ENCODE data around the gene P2RY6.
A peak's percentile ranks its signal among the peaks of the same experiment; 100 is the strongest.
"Not testable (repeated sequence)": the region's sequence is repeated elsewhere in the genome, so short reads cannot be mapped to it uniquely, and the experiment has no call there.

Gene P2RY6

DNA sequence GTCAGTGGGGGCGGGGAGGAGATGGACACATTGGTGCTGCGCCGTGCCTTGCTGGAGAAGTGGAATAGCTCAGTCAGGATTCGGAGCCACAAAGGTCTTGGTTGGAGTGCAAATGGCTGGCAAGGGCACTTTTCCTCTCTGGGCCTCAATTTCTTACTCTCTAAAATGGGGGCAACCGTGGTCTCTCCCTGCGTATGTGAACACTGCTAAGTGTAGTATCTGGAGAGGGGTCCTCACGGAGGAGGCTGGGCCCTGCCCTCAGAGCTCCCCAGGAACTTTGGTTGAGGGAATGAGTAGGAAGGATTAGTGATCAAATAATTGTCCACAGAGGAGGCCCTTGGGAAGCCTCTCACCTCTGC lies 521 bp downstream of the P2RY6 start:
- no peak overlapping the region for H4K91ac ChIP-seq (ENCODE audit: low read depth, low read length, poor library complexity)
- H3K27me3 ChIP-seq (ENCODE audit: control insufficient read depth in 3 of 3, insufficient read depth in 3 of 3, low read depth in 1 of 3, low read length in 3 of 3): peaks cover 0 to 30% (median 0%) of the 10 kb centered on the region in 3 experiments
- no peak for DNase-seq (ENCODE audit: low spot score)
- no peak overlapping the region for H3K27ac ChIP-seq (replicated peaks; ENCODE audit: low read length)
- H2BK5ac ChIP-seq (ENCODE audit: low read length): no peak overlapping the region
- H3K14ac ChIP-seq (ENCODE audit: low read length): no peak overlapping the region
- H3K4me1 ChIP-seq (ENCODE audit: control insufficient read depth in 2 of 2, insufficient read depth in 1 of 2, low read depth in 1 of 2, low read length in 2 of 2): peaks cover 6 to 7% of the 10 kb centered on the region in 2 donors
- no peaks in the 10 kb centered on the region for H3K9me3 ChIP-seq (replicated peaks in 1 of 2; ENCODE audit: control insufficient read depth in 2 of 2, insufficient read depth in 1 of 2, low read depth in 1 of 2, low read length in 2 of 2)
- no peak overlapping the region for H3K9ac ChIP-seq (ENCODE audit: low read depth, low read length, poor library complexity)
- no peak overlapping the region for H3K4ac ChIP-seq (ENCODE audit: low read length)
- H2BK120ac ChIP-seq (ENCODE audit: low read depth, low read length): no peak overlapping the region
- no peak overlapping the region for H2AK5ac ChIP-seq (ENCODE audit: low read depth, low read length)
- no peak overlapping the region for H2AFZ ChIP-seq (ENCODE audit: low read length)
- H3K18ac ChIP-seq (ENCODE audit: low read length): peak overlapping the region; percentile 87
- H2BK15ac ChIP-seq (ENCODE audit: low read length): peak overlapping the region; percentile 61
- WGBS, 2 donors (ENCODE audit: extremely low coverage in 2 of 2, insufficient read length in 2 of 2, insufficient replicate concordance in 1 of 2): no CpG with 5 or more reads among the region's 7 CpGs
- no peak overlapping the region for H2BK12ac ChIP-seq (ENCODE audit: low read length)
- no peak overlapping the region for H4K8ac ChIP-seq (ENCODE audit: low read depth, low read length)
- H3K4me3 ChIP-seq (ENCODE audit: low read length in 2 of 2): no peak overlapping the region
- H3K23ac ChIP-seq (ENCODE audit: low read depth, low read length, poor library complexity): peak overlapping the region; percentile 22
- no peaks in the 10 kb centered on the region for H3K36me3 ChIP-seq (replicated peaks in 1 of 2; ENCODE audit: control insufficient read depth in 2 of 2, insufficient read depth in 2 of 2, low read length in 2 of 2)
- H3K79me1 ChIP-seq (ENCODE audit: low read depth, low read length): no peaks in the 10 kb centered on the region
- no peak overlapping the region for H3K4me2 ChIP-seq (ENCODE audit: insufficient read depth, low read length, poor library complexity, severe bottlenecking)

DNA sequence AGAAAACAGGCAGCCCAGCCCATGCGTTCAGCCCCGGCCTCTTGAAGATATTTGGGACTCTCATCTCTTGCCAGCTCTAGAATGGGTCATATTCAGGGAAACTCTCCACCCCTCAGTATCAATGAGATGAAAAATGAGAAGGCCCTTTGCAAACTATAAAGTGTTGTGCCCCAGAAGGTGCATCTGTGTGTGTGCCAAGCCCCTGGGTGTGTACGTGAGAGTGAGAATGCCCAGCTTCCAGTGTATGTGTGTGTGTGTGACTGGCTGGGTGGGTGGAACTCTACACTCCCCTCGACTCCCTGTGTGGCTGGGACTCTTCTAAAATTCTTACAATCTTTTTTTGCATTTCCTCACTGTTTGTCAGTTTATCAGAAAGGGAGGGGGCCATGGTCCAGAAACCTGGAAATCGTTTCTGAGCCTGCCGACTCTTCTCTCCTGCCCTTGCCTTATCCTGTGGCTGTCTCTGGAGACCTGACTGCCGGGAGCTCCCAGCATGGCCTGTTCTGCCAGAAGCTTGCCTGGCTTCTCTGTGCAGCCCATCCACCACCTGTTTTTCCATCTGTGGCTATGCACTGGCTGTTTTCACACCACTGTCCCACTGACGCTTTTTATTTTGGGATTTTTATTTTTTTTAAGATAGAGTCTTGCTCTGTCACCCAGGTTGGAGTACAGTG lies 1.2 kb downstream of the P2RY6 start:
- H3K79me1 ChIP-seq (ENCODE audit: low read depth, low read length): no peaks in the 10 kb centered on the region
- peaks cover 0 to 24% (median 0%) of the 10 kb centered on the region in 3 experiments for H3K27me3 ChIP-seq (ENCODE audit: control insufficient read depth in 3 of 3, insufficient read depth in 3 of 3, low read depth in 1 of 3, low read length in 3 of 3)
- H3K18ac ChIP-seq (ENCODE audit: low read length): no peak overlapping the region
- H2BK12ac ChIP-seq (ENCODE audit: low read length): no peak overlapping the region
- H3K36me3 ChIP-seq (replicated peaks in 1 of 2; ENCODE audit: control insufficient read depth in 2 of 2, insufficient read depth in 2 of 2, low read length in 2 of 2): no peaks in the 10 kb centered on the region
- peaks cover 6 to 7% of the 10 kb centered on the region in 2 donors for H3K4me1 ChIP-seq (ENCODE audit: control insufficient read depth in 2 of 2, insufficient read depth in 1 of 2, low read depth in 1 of 2, low read length in 2 of 2)
- no peak overlapping the region for H3K27ac ChIP-seq (replicated peaks; ENCODE audit: low read length)
- H2AFZ ChIP-seq (ENCODE audit: low read length): no peak overlapping the region
- no peaks in the 10 kb centered on the region for H3K9me3 ChIP-seq (replicated peaks in 1 of 2; ENCODE audit: control insufficient read depth in 2 of 2, insufficient read depth in 1 of 2, low read depth in 1 of 2, low read length in 2 of 2)
- H3K23ac ChIP-seq (ENCODE audit: low read depth, low read length, poor library complexity): no peak overlapping the region
- H3K4me3 ChIP-seq (ENCODE audit: low read length in 2 of 2): no peak overlapping the region
- H2BK15ac ChIP-seq (ENCODE audit: low read length): no peak overlapping the region
- DNase-seq (ENCODE audit: low spot score): no peak
- H3K4ac ChIP-seq (ENCODE audit: low read length): no peak overlapping the region
- no peak overlapping the region for H2BK120ac ChIP-seq (ENCODE audit: low read depth, low read length)
- H2AK5ac ChIP-seq (ENCODE audit: low read depth, low read length): no peak overlapping the region
- H4K91ac ChIP-seq (ENCODE audit: low read depth, low read length, poor library complexity): no peak overlapping the region
- no CpG with 5 or more reads among the region's 8 CpGs for WGBS, 2 donors (ENCODE audit: extremely low coverage in 2 of 2, insufficient read length in 2 of 2, insufficient replicate concordance in 1 of 2)
- no peak overlapping the region for H3K9ac ChIP-seq (ENCODE audit: low read depth, low read length, poor library complexity)
- no peak overlapping the region for H2BK5ac ChIP-seq (ENCODE audit: low read length)
- H4K8ac ChIP-seq (ENCODE audit: low read depth, low read length): no peak overlapping the region
- no peak overlapping the region for H3K14ac ChIP-seq (ENCODE audit: low read length)
- H3K4me2 ChIP-seq (ENCODE audit: insufficient read depth, low read length, poor library complexity, severe bottlenecking): no peak overlapping the region

DNA sequence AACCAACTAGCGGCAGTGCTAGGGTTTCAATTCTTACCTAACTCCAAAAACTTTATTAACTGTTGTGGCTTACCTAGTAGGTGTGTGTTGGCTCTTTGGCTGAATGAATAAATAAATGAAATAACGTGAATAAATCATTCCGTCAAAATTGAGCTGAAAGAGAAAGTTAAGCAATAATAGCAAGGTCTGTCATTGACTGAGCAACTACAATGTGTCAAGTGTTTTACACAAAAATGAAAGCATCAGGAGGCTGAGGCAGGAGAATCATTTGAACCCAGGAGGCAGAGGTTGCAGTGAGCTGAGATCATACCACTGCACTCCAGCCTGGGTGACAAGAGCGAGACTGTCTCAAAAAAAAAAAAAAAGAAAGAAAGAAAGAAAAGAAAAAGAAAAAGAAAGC lies 2.1 kb downstream of the P2RY6 start:
- H3K36me3 ChIP-seq (replicated peaks in 1 of 2; ENCODE audit: control insufficient read depth in 2 of 2, insufficient read depth in 2 of 2, low read length in 2 of 2); H3K4me3 ChIP-seq (ENCODE audit: low read length in 2 of 2); H3K23ac ChIP-seq (ENCODE audit: low read depth, low read length, poor library complexity); H3K4me2 ChIP-seq (ENCODE audit: insufficient read depth, low read length, poor library complexity, severe bottlenecking); H3K4me1 ChIP-seq (ENCODE audit: control insufficient read depth in 2 of 2, insufficient read depth in 1 of 2, low read depth in 1 of 2, low read length in 2 of 2); H4K91ac ChIP-seq (ENCODE audit: low read depth, low read length, poor library complexity); H3K18ac ChIP-seq (ENCODE audit: low read length); H3K4ac ChIP-seq (ENCODE audit: low read length); H3K9me3 ChIP-seq (replicated peaks in 1 of 2; ENCODE audit: control insufficient read depth in 2 of 2, insufficient read depth in 1 of 2, low read depth in 1 of 2, low read length in 2 of 2); DNase-seq (ENCODE audit: low spot score); H2BK5ac ChIP-seq (ENCODE audit: low read length); H2BK120ac ChIP-seq (ENCODE audit: low read depth, low read length); H3K79me1 ChIP-seq (ENCODE audit: low read depth, low read length); H2AFZ ChIP-seq (ENCODE audit: low read length); H4K8ac ChIP-seq (ENCODE audit: low read depth, low read length); H3K14ac ChIP-seq (ENCODE audit: low read length); H2BK15ac ChIP-seq (ENCODE audit: low read length); H2AK5ac ChIP-seq (ENCODE audit: low read depth, low read length); H3K9ac ChIP-seq (ENCODE audit: low read depth, low read length, poor library complexity); H3K27ac ChIP-seq (replicated peaks; ENCODE audit: low read length); H2BK12ac ChIP-seq (ENCODE audit: low read length): not testable (repeated sequence)
- H3K27me3 ChIP-seq (ENCODE audit: control insufficient read depth in 3 of 3, insufficient read depth in 3 of 3, low read depth in 1 of 3, low read length in 3 of 3): peaks cover 0 to 21% (median 0%) of the 10 kb centered on the region in 3 experiments
- no CpG with 5 or more reads among the region's 4 CpGs for WGBS, 2 donors (ENCODE audit: extremely low coverage in 2 of 2, insufficient read length in 2 of 2, insufficient replicate concordance in 1 of 2)

DNA sequence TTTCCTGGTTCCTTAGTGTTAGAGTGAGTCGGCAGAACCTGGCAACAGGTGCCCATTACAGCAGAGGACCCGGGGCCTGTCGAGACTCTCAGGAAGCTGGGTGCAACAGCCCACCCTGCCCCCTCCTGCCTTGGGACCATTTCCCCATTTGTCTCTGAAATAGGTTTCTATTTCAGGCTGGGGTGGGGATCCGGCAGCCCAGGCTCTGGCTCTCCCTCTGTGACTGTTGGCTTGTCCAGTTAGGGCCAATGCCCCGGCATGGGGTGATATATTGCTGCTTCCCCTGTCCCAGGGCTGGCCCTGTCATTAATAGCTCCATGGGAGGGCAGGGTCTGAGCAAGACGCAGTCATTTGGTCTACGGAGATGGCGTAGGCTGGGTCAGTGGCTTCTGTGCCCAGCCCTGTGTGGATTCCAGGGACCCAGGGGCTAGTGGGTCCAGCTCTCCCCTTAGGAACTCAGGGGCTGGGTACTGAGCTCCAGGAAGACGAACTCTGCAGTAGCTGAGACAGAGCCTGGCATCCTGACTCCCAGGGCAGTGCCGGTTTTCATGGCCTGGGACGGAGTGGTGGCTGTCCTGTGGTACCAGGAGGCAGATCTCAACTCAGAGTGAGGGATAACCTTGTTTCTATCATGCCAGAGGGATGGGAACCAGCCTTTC lies 2.7 kb downstream of the P2RY6 start:
- H3K27ac ChIP-seq (replicated peaks; ENCODE audit: low read length): no peak overlapping the region

More for the DNA sequence above, 2.7 kb downstream of the P2RY6 start:
- H3K79me1 ChIP-seq (ENCODE audit: low read depth, low read length): no peaks in the 10 kb centered on the region
- H2BK12ac ChIP-seq (ENCODE audit: low read length): no peak overlapping the region
- no CpG with 5 or more reads among the region's 11 CpGs for WGBS, 2 donors (ENCODE audit: extremely low coverage in 2 of 2, insufficient read length in 2 of 2, insufficient replicate concordance in 1 of 2)
- no peak overlapping the region for H3K14ac ChIP-seq (ENCODE audit: low read length)
- no peak overlapping the region for H2BK120ac ChIP-seq (ENCODE audit: low read depth, low read length)
- no peaks in the 10 kb centered on the region for H3K9me3 ChIP-seq (replicated peaks in 1 of 2; ENCODE audit: control insufficient read depth in 2 of 2, insufficient read depth in 1 of 2, low read depth in 1 of 2, low read length in 2 of 2)
- no peak overlapping the region for H3K4me2 ChIP-seq (ENCODE audit: insufficient read depth, low read length, poor library complexity, severe bottlenecking)
- H2BK15ac ChIP-seq (ENCODE audit: low read length): peak overlapping the region; percentile 52
- H2BK5ac ChIP-seq (ENCODE audit: low read length): peak overlapping the region; percentile 76
- H3K4me1 ChIP-seq (ENCODE audit: control insufficient read depth in 2 of 2, insufficient read depth in 1 of 2, low read depth in 1 of 2, low read length in 2 of 2): peaks cover 1 to 7% of the 10 kb centered on the region in 2 donors
- no peak for DNase-seq (ENCODE audit: low spot score)
- H3K23ac ChIP-seq (ENCODE audit: low read depth, low read length, poor library complexity): peak overlapping the region; percentile 76
- peak overlapping the region; percentile 23 for H2AK5ac ChIP-seq (ENCODE audit: low read depth, low read length)
- no peak overlapping the region for H3K4me3 ChIP-seq (ENCODE audit: low read length in 2 of 2)
- peak overlapping the region; percentile 69 for H3K18ac ChIP-seq (ENCODE audit: low read length)
- H4K91ac ChIP-seq (ENCODE audit: low read depth, low read length, poor library complexity): no peak overlapping the region
- no peaks in the 10 kb centered on the region for H3K36me3 ChIP-seq (replicated peaks in 1 of 2; ENCODE audit: control insufficient read depth in 2 of 2, insufficient read depth in 2 of 2, low read length in 2 of 2)
- no peak overlapping the region for H3K4ac ChIP-seq (ENCODE audit: low read length)
- H3K9ac ChIP-seq (ENCODE audit: low read depth, low read length, poor library complexity): peak overlapping the region; percentile 51
- H2AFZ ChIP-seq (ENCODE audit: low read length): no peak overlapping the region
- no peak overlapping the region for H4K8ac ChIP-seq (ENCODE audit: low read depth, low read length)
- H3K27me3 ChIP-seq (ENCODE audit: control insufficient read depth in 3 of 3, insufficient read depth in 3 of 3, low read depth in 1 of 3, low read length in 3 of 3): peaks cover 0 to 21% (median 0%) of the 10 kb centered on the region in 3 experiments

Data from neuronal stem cell (in vitro differentiated cells).